ENCODE measurements around the gene PPP1R37.
"Not testable (repeated sequence)": the region's sequence is repeated elsewhere in the genome, so short reads cannot be mapped to it uniquely, and the experiment has no call there.

The PPP1R37 gene

GRCh38 chr19:45095496-45096413 is 2.8 kb downstream of the PPP1R37 start:
- no peak for DNase-seq (ENCODE audit: low spot score)

- no peak for DNase-seq (ENCODE audit: low spot score)
Measured at GRCh38 chr19:45096700-45097099, 3.7 kb downstream of the PPP1R37 start.

GRCh38 chr19:45097450-45097775 is 4.4 kb downstream of the PPP1R37 start:
- no peak for DNase-seq (ENCODE audit: low spot score)

- peak; percentile 94 for DNase-seq (ENCODE audit: low spot score)
Measured at GRCh38 chr19:45097776-45098520, 5.0 kb downstream of the PPP1R37 start.

- DNase-seq (ENCODE audit: low spot score) = no peak
Measured at GRCh38 chr19:45098521-45099466, 5.8 kb downstream of the PPP1R37 start.

- peak; percentile 77 for DNase-seq (ENCODE audit: low spot score)
Measured at GRCh38 chr19:45099467-45100191, 6.7 kb downstream of the PPP1R37 start.

GRCh38 chr19:45100201-45100600 is 7.2 kb downstream of the PPP1R37 start:
- peak; percentile 65 for DNase-seq (ENCODE audit: low spot score)

GRCh38 chr19:45100846-45101252 is 7.9 kb downstream of the PPP1R37 start:
- DNase-seq (ENCODE audit: low spot score) = peak; percentile 82

GRCh38 chr19:45101806-45102205 is 8.8 kb downstream of the PPP1R37 start:
- no peak for DNase-seq (ENCODE audit: low spot score)

GRCh38 chr19:45102481-45102880 is 9.5 kb downstream of the PPP1R37 start:
- DNase-seq (ENCODE audit: low spot score) = no peak

- no peak for DNase-seq (ENCODE audit: low spot score)
Measured at GRCh38 chr19:45103156-45103507, 10.2 kb downstream of the PPP1R37 start.

GRCh38 chr19:45103508-45104319 is 10.7 kb downstream of the PPP1R37 start:
- DNase-seq (ENCODE audit: low spot score) = peak; percentile 76

- no peak for DNase-seq (ENCODE audit: low spot score)
Measured at GRCh38 chr19:45104658-45105349, 11.8 kb downstream of the PPP1R37 start.

GRCh38 chr19:45106363-45106762 is 13.4 kb downstream of the PPP1R37 start:
- not testable (repeated sequence) for DNase-seq (ENCODE audit: low spot score)

GRCh38 chr19:45107621-45108150 is 14.7 kb downstream of the PPP1R37 start:
- no peak for DNase-seq (ENCODE audit: low spot score)

GRCh38 chr19:45110851-45111266 is 17.9 kb downstream of the PPP1R37 start:
- no peak for DNase-seq (ENCODE audit: low spot score)

- DNase-seq (ENCODE audit: low spot score) = no peak
Measured at GRCh38 chr19:45112111-45112827, 19.3 kb downstream of the PPP1R37 start.

- no peak for DNase-seq (ENCODE audit: low spot score)
Measured at GRCh38 chr19:45113628-45114027, 20.6 kb downstream of the PPP1R37 start.

GRCh38 chr19:45114116-45114515 is 21.1 kb downstream of the PPP1R37 start:
- no peak for DNase-seq (ENCODE audit: low spot score)

Measured in kidney tubule cell (primary cell).